Posterior cingulate gyrus (tissue), 11 donors: ENCODE results near the gene LTB4R2.
"Not testable (repeated sequence)": the region's sequence is repeated elsewhere in the genome, so short reads cannot be mapped to it uniquely, and the experiment has no call there.

ENCODE experiments used
- DNase-seq, 10 donors: peaks; one replicate each; pipeline versions ENCODE4 v3.0.0 to v3.0.0-alpha.2; 2020 to 2021; ENCODE audit warnings: mixed read lengths in 3 of 10
- intact Hi-C: fragments of 100-400 bp; cut with DNase I; formaldehyde crosslinking; loops from one replicate; pipeline ENCODE4 v1.15.1; 2023

Gene LTB4R2

DNA sequence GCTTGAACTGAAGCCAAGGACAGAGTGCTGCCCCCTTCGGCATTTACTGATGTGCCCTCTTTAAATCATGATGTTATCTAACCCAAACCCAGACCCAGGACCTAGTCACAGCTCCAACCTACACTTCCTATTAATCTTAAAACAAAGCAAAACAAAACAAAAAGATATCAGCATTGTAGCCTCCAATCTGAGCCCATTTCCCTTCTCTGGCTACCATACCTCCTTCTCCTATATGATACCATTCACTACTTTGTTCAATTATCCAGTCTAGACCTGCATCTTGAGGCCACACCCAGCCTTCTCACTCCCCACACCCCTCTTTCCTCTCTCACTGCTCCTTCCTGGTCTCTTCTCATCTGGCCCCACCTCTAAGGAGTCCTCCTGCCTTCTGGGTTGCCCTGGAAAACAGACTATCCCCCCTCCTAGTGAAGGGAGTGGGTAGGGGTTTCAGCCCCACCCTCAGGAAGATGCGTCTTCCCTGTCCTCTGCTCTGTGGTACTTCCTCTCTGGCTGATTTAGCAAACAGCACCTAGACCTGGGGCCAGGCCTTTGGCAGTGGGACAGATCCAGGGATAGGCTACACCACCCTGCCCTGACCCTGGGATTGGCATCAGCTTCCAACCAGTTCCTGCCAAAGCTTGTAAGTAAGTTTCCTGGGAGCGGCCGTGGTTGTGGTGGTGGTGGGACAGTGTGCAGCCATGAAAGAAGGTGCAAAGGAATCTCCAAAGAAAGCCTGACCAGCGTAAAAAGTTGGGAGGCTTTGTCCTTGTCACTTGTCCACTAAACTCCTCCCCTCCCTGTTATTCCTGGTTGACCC, 4.6 kb downstream of the LTB4R2 start:
- intact Hi-C loops = no loop called here
- peak in 2 of 10 donors; percentile 18 to 62 for DNase-seq

DNA sequence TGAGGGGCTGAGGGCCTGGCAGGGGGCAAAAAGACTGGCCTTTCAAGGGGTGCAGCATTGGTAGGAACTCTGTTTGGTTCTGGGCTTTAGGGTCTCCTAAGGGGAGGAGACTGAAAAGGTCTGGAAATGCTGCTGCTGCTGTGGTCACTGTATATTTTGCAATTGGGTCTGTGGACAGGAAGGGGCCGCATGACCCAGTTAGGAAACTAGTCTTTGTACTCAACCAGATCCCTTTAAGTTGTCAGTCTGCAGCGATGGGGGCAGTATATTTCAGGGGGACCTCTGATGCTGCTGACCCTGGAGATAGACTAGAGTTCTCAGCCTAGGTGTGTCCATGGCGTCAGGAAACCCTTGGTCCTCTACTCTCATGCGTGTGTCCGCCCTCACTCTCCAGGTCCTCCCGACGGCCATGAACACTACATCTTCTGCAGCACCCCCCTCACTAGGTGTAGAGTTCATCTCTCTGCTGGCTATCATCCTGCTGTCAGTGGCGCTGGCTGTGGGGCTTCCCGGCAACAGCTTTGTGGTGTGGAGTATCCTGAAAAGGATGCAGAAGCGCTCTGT, 5.4 kb downstream of the LTB4R2 start:
- intact Hi-C loops = no loop called here

GRCh38 chr14:24315807-24316596, 6.1 kb downstream of the LTB4R2 start:
- DNase-seq = peak in 2 of 10 donors; percentile 77 to 85
- intact Hi-C loops = no loop called here

More for the DNA sequence above, 5.4 kb downstream of the LTB4R2 start:
- peak in 1 of 10 donors; percentile 79 for DNase-seq

DNA sequence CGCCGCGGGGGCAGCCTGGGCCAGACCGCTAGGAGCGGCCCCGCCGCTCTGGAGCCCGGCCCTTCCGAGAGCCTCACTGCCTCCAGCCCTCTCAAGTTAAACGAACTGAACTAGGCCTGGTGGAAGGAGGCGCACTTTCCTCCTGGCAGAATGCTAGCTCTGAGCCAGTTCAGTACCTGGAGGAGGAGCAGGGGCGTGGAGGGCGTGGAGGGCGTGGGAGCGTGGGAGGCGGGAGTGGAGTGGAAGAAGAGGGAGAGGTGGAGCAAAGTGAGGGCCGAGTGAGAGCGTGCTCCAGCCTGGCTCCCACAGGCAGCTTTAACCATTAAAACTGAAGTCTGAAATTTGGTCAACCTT, 6.6 kb downstream of the LTB4R2 start:
- intact Hi-C loops = no loop called here

DNA sequence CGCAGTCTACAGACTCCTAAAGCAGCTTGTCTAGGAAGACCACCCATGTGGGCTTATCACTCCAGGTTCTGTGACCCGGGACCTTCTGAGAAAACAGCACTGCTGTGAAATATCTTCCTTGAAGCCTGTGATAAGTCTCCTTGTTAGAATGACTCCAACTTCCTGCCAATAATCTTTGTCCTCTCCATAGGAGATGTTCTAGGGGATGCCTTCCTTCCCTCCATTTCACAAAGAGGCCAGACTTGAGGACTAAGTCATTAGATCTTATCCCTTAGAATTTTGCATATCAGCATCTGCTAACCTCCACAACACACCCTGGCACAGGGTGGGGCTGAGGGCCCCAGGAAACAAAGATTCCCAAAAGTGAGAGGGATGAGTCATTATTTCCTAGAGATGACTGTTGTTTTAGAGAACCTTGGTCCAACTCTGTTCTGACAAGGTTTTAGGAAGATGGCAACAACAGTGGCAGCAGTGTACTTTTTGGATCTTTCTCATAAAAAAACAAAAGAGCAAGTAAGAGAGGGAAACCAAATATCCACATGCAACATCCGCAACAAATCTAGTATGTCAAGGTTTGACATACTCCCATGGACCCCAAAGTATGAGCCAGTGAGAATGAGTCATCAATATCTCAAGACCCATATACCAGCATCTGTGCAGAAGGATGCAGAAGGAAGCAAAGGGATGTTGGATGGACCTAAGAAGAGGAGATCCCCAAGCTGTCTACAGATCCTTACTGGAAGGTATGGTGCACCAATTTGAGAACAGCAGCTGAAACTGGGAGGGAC, 7.4 kb downstream of the LTB4R2 start:
- intact Hi-C loops = no loop called here
- DNase-seq = no peak

More for the DNA sequence above, 6.6 kb downstream of the LTB4R2 start:
- peak in 1 of 10 donors; percentile 64 for DNase-seq

- peak in 2 of 10 donors; percentile 41 to 46 for DNase-seq
- intact Hi-C loops = no loop called here
These were observed 11.5 kb downstream of the LTB4R2 start for GRCh38 chr14:24321212-24321975.

DNA sequence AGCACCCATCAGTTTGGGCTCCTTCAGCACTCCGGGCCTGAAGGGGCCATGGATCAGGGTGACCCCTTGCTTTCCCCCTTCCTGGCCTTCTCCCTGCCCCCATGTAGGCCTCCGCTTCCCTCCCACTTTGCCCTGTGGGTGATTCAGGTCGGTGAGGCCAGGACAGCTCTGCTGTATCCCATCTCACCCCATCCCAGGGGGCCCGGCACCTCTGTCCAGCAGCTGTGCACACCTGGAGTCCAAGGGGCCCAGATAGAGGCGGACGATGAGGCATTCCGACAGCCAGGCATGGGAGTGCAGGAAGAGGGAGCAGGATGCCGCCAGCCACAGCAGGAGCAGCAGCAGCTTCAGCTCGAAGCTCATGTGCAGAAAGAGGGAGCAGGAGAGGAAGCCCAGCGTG, 12.7 kb downstream of the LTB4R2 start:
- intact Hi-C loops = no loop called here
- DNase-seq = peak in 2 of 10 donors; percentile 40 to 58

- DNase-seq = peak in 2 of 10 donors; percentile 10 to 24
- intact Hi-C loops = no loop called here
These were observed 13.4 kb downstream of the LTB4R2 start for GRCh38 chr14:24323341-24323740.

DNA sequence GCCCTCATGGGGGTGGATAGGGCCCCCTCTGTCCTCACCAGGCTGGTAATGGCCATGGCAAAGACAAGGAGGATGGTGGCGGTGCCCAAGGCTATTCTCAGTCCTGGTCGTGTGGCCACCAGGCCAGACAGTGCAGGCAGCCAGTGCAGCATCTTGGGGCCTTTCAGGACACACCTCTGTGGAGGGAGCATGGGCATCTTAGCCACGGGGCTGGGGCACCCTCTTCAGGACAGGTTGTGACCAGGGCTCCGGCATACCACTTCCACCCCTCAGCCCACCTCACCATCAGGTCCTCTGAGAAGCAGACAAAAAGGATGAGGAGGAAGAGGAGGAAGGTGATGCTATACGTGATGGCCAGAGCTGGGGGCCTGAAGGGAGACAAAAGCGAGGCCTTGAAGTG, 14.1 kb downstream of the LTB4R2 start:
- peak in 2 of 10 donors; percentile 69 to 74 for DNase-seq
- intact Hi-C loops = no loop called here

DNA sequence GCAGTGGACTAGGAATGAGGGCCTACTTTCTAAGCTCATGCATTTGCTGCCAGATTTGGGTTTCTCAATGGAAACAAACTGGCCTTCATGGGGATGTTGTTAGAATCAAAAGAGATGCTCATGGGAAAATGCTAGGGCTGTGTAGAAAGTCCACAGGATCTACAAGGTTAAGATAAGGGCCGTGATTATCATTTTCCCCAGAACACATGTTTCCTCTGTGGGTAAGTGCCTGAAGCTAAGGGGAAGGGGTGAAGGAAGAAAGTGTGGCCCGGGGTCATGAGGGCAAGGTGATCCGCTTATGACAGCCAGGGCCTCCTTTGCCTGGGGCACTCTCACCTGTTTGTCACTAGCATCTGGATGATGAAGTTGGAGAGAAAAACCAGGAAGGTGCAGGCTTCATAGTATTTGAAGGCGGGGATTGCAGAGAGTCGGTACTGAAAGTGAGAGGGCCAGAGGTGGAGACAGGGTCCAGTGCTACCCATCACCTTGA, 15.1 kb downstream of the LTB4R2 start:
- intact Hi-C loops = no loop called here
- peak in 2 of 10 donors; percentile 14 to 33 for DNase-seq

DNA sequence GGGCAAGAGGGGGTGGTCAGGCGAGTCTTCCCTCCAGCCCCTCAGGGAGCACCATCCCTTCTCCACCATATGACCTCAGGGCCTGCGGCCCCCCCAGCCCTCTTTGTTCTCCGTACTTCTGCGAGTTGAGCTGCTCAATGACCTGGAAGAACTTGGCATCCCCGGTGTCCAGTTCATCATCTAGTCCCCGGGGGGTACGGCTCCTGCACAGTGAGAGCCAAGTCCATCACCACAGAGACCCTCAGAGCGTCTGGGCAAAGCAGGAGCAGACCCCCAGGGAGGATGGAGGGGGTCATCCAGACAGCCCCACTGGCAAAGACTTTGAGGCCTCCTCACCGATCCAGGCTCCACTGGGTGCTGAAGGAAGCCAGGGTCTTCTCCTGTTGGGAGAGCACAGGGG, 16.0 kb downstream of the LTB4R2 start:
- intact Hi-C loops = no loop called here
- peak in 2 of 10 donors; percentile 17 to 62 for DNase-seq

GRCh38 chr14:24327303-24327702, 17.4 kb downstream of the LTB4R2 start:
- DNase-seq = peak in 2 of 10 donors; percentile 65 to 68
- intact Hi-C loops = no loop called here

- peak in 9 of 10 donors; percentile 54 to 94 (median 63) for DNase-seq
- intact Hi-C loops = not testable (repeated sequence)
These were observed 18.0 kb downstream of the LTB4R2 start for GRCh38 chr14:24327914-24328313.

GRCh38 chr14:24329073-24329663, 19.2 kb downstream of the LTB4R2 start:
- DNase-seq = peak in 2 of 10 donors; percentile 42 to 61
- intact Hi-C loops = no loop called here

DNA sequence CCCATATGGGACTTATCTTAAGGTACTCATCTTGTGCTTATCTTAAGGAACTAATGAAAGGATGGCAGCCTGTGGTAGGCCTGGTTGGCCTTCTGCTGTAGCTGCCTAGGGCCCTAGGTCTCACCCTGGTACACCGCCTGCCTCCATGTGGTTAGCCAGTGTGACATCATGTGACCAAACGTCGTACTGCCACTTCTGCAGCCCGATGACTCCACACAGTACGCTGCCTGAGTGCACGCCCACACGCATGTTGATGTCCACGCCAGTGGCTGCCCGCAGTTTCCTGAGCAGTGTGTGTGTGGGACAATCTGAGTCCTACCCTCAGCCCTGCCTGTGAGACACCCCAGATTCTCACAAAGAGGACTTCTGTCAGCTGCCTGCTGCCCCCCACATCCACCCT, 19.8 kb downstream of the LTB4R2 start:
- intact Hi-C loops = no loop called here
- DNase-seq = peak in 2 of 10 donors; percentile 77 to 82

DNA sequence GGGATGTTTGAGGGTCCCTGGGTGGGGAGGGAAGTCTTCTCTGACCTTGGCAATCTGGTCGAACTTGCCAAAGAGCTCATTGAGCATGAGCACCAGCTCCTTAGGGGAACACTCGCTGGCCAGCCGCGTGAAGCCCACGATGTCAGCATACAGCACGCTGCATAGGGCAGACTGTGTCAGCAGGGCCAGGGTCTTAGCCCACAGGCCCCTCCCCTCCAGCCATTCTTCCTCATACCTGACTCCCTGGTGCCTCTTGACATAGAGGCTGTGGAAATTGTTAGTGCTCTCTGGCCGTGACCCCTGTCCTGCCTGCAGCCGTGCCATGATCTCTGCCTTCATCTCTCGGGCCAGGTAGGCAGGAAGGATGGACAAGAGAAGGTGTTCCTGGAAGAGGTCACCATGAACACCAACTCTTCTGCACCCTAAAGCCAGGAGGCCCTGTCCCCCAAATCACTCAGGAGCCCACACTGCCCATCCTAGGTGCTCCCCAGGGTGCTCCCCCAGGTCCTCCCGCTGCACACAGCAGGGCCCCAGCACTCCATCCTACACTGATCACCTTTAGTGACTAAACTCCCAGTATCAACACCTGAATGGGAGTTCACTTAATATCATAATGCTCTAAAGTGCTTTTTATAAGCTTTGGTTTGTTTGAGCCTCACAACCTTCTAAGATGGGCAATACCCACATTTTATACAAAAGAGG, 21.2 kb downstream of the LTB4R2 start:
- peak in 2 of 10 donors; percentile 51 to 64 for DNase-seq
- intact Hi-C loops = no loop called here

DNA sequence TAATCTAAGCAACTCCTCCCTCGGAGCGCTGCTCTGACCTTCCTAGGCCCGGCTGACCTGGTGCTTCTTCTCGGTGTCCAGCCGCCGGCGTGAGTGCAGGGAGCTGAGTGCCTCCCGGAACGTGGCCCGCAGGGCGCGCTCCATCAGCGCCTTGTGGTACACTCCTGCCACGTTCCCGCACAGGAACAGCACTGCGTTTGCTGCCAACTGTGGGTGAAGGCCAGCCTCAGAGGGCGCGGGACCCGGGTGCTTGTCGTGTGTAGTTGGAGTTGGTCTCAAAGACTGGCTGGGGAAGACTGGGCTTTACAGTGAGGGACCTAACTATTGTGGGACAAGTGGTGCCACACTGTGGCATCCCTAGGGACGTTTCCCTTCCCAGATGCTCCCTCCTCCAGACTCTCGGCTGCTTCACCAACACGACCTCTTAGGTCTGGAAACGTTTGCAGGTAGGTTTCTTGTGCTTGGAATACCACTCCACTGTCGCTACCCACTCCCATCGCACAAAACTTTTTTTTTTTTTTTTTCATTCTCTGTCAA, 21.9 kb downstream of the LTB4R2 start:
- intact Hi-C loops = loop anchor here (1.0 kb wide), 1 partner anchor 105 kb away; no protein-coding TSS in a partner anchor
- peak in 2 of 10 donors; percentile 63 to 82 for DNase-seq
